Measurements from ENCODE around the gene USH2A.

GRCh38 chr1:216258386-216258785 lies 164.9 kb downstream of the USH2A start:
- TF ChIP-seq POLR2A (IDR thresholded peaks at IDR 0.05; ENCODE audit: low read depth, low read length) (no peak), POLR2AphosphoS5 (IDR thresholded peaks at IDR 0.05; ENCODE audit: low read depth, low read length) (no peak)
